Dendritic cell treated with granulocyte-macrophage colony-stimulating factor and Interleukin-4, amounts not matched to agents 40 ng/mL and 50 ng/mL, for 4 days (primary cell): ENCODE measurements around the gene ACTN2.

Source experiments
- H3K27ac Mint-ChIP-seq: one replicate; pipeline ENCODE4 v1.8.0; 2022; ENCODE audit warnings: mild to moderate bottlenecking, mixed read lengths
- H3K27me3 Mint-ChIP-seq: one replicate; pipeline ENCODE4 v1.8.0; 2022; ENCODE audit warnings: mild to moderate bottlenecking, mixed read lengths
- H3K36me3 Mint-ChIP-seq: one replicate; pipeline ENCODE4 v1.8.0; 2022; ENCODE audit warnings: low read depth, mixed read lengths
- H3K4me1 Mint-ChIP-seq: one replicate; pipeline ENCODE4 v1.8.0; 2022; ENCODE audit warnings: low read depth, mixed read lengths
- H3K4me3 Mint-ChIP-seq: one replicate; pipeline ENCODE4 v1.8.0; 2022; ENCODE audit warnings: mild to moderate bottlenecking, moderate library complexity, mixed read lengths
- H3K9me3 Mint-ChIP-seq: one replicate; pipeline ENCODE4 v1.8.0; 2022; ENCODE audit warnings: mixed read lengths
- intact Hi-C: fragments of 100-400 bp; cut with micrococcal nuclease; formaldehyde crosslinking; loops from one replicate; pipeline ENCODE4 v1.15.0; 2022

Gene ACTN2

GRCh38 chr1:236794585-236795034, 108.3 kb downstream of the ACTN2 start:
- peaks cover 23% of the 10 kb centered on the region for H3K4me1 Mint-ChIP-seq
- no peaks in the 10 kb centered on the region for H3K9me3 Mint-ChIP-seq
- peaks cover 12% of the 10 kb centered on the region for H3K36me3 Mint-ChIP-seq
- peaks cover 14% of the 10 kb centered on the region for H3K27me3 Mint-ChIP-seq
- intact Hi-C loops = loop anchor here (2.0 to 5.0 kb wide), 3 partner anchors 32 to 512 kb away; partner anchors contain the start of genes ERO1B and HEATR1
- peak overlapping the region; percentile 96 for H3K27ac Mint-ChIP-seq
- peak overlapping the region; percentile 97 for H3K4me3 Mint-ChIP-seq

GRCh38 chr1:236795035-236795756, 108.9 kb downstream of the ACTN2 start, which contains the start of gene MTR:
Gene MTR (plus strand): TSS chr1:236795292. CDS start chr1:236795704, 412 bp downstream.
- peaks cover 23% of the 10 kb centered on the region for H3K4me1 Mint-ChIP-seq
- intact Hi-C loops = loop anchor here (2.0 to 5.0 kb wide), 3 partner anchors 33 to 513 kb away; partner anchors contain the start of genes ERO1B and HEATR1
- peak within 1 kb of the TSS; percentile 97 for H3K4me3 Mint-ChIP-seq
- H3K9me3 Mint-ChIP-seq = no peaks in the 10 kb centered on the region
- H3K27ac Mint-ChIP-seq = peak within 1 kb of the TSS; percentile 96
- H3K36me3 Mint-ChIP-seq = peaks cover 12% of the 10 kb centered on the region
- peaks cover 14% of the 10 kb centered on the region for H3K27me3 Mint-ChIP-seq

- intact Hi-C loops = loop anchor here (1.0 to 5.0 kb wide), 4 partner anchors 34 to 514 kb away; partner anchors contain the start of genes ERO1B and HEATR1
- Mint-ChIP-seq H3K27ac (peak overlapping the region; percentile 96), H3K36me3 (peaks cover 12% of the 10 kb centered on the region), H3K4me3 (peak overlapping the region; percentile 97), H3K4me1 (peaks cover 23% of the 10 kb centered on the region), H3K9me3 (no peaks in the 10 kb centered on the region), H3K27me3 (peaks cover 12% of the 10 kb centered on the region)
Measured at GRCh38 chr1:236795757-236796667, 109.7 kb downstream of the ACTN2 start.

- intact Hi-C loops = loop anchor here (5.0 kb wide), 2 partner anchors 37 to 517 kb away; partner anchors contain the start of gene ERO1B
- H3K4me1 Mint-ChIP-seq = peaks cover 35% of the 10 kb centered on the region
- no peak overlapping the region for H3K27ac Mint-ChIP-seq
- peaks cover 19% of the 10 kb centered on the region for H3K36me3 Mint-ChIP-seq
- no peak overlapping the region for H3K4me3 Mint-ChIP-seq
- no peaks in the 10 kb centered on the region for H3K27me3 Mint-ChIP-seq
- no peaks in the 10 kb centered on the region for H3K9me3 Mint-ChIP-seq
Measured at GRCh38 chr1:236799001-236799400, 112.7 kb downstream of the ACTN2 start.

- no peak overlapping the region for H3K4me3 Mint-ChIP-seq
- no peaks in the 10 kb centered on the region for H3K27me3 Mint-ChIP-seq
- H3K4me1 Mint-ChIP-seq = peaks cover 35% of the 10 kb centered on the region
- no peaks in the 10 kb centered on the region for H3K9me3 Mint-ChIP-seq
- peaks cover 22% of the 10 kb centered on the region for H3K36me3 Mint-ChIP-seq
- intact Hi-C loops = no loop called here
- H3K27ac Mint-ChIP-seq = no peak overlapping the region
Measured at GRCh38 chr1:236800002-236800620, 113.8 kb downstream of the ACTN2 start.

GRCh38 chr1:236800623-236801022, 114.3 kb downstream of the ACTN2 start:
- H3K9me3 Mint-ChIP-seq = no peaks in the 10 kb centered on the region
- peaks cover 22% of the 10 kb centered on the region for H3K36me3 Mint-ChIP-seq
- intact Hi-C loops = no loop called here
- peaks cover 35% of the 10 kb centered on the region for H3K4me1 Mint-ChIP-seq
- H3K4me3 Mint-ChIP-seq = no peak overlapping the region
- H3K27ac Mint-ChIP-seq = no peak overlapping the region
- no peaks in the 10 kb centered on the region for H3K27me3 Mint-ChIP-seq

- H3K4me1 Mint-ChIP-seq = peaks cover 20% of the 10 kb centered on the region
- intact Hi-C loops = no loop called here
- H3K36me3 Mint-ChIP-seq = peaks cover 20% of the 10 kb centered on the region
- no peak overlapping the region for H3K4me3 Mint-ChIP-seq
- H3K27ac Mint-ChIP-seq = no peak overlapping the region
- no peaks in the 10 kb centered on the region for H3K9me3 Mint-ChIP-seq
- H3K27me3 Mint-ChIP-seq = no peaks in the 10 kb centered on the region
Measured at GRCh38 chr1:236802264-236802663, 116.0 kb downstream of the ACTN2 start.

- intact Hi-C loops = no loop called here
- Mint-ChIP-seq H3K36me3 (peaks cover 61% of the 10 kb centered on the region), H3K4me3 (no peak overlapping the region), H3K4me1 (peaks cover 11% of the 10 kb centered on the region), H3K27me3 (no peaks in the 10 kb centered on the region), H3K27ac (no peak overlapping the region), H3K9me3 (no peaks in the 10 kb centered on the region)
Measured at GRCh38 chr1:236806634-236807033, 120.3 kb downstream of the ACTN2 start.

- H3K27ac Mint-ChIP-seq = no peak overlapping the region
- H3K9me3 Mint-ChIP-seq = no peaks in the 10 kb centered on the region
- H3K4me1 Mint-ChIP-seq = no peaks in the 10 kb centered on the region
- H3K4me3 Mint-ChIP-seq = no peak overlapping the region
- no peaks in the 10 kb centered on the region for H3K27me3 Mint-ChIP-seq
- intact Hi-C loops = no loop called here
- H3K36me3 Mint-ChIP-seq = peaks cover 74% of the 10 kb centered on the region
Measured at GRCh38 chr1:236808005-236808404, 121.7 kb downstream of the ACTN2 start.

- intact Hi-C loops = no loop called here
- Mint-ChIP-seq H3K4me3 (no peak overlapping the region), H3K9me3 (no peaks in the 10 kb centered on the region), H3K27ac (no peak overlapping the region), H3K4me1 (no peaks in the 10 kb centered on the region), H3K27me3 (no peaks in the 10 kb centered on the region), H3K36me3 (peaks cover 73% of the 10 kb centered on the region)
Measured at GRCh38 chr1:236808564-236809130, 122.3 kb downstream of the ACTN2 start.

- Mint-ChIP-seq H3K36me3 (peaks cover 76% of the 10 kb centered on the region), H3K27me3 (no peaks in the 10 kb centered on the region), H3K4me1 (no peaks in the 10 kb centered on the region), H3K4me3 (no peak overlapping the region), H3K9me3 (no peaks in the 10 kb centered on the region), H3K27ac (no peak overlapping the region)
- intact Hi-C loops = no loop called here
Measured at GRCh38 chr1:236809148-236809547, 122.8 kb downstream of the ACTN2 start.

GRCh38 chr1:236810018-236810417, 123.7 kb downstream of the ACTN2 start:
- H3K27me3 Mint-ChIP-seq = no peaks in the 10 kb centered on the region
- no peaks in the 10 kb centered on the region for H3K9me3 Mint-ChIP-seq
- H3K27ac Mint-ChIP-seq = no peak overlapping the region
- intact Hi-C loops = no loop called here
- H3K4me1 Mint-ChIP-seq = no peaks in the 10 kb centered on the region
- H3K4me3 Mint-ChIP-seq = no peak overlapping the region
- H3K36me3 Mint-ChIP-seq = peaks cover 75% of the 10 kb centered on the region

- H3K27me3 Mint-ChIP-seq = no peaks in the 10 kb centered on the region
- H3K4me1 Mint-ChIP-seq = no peaks in the 10 kb centered on the region
- intact Hi-C loops = no loop called here
- H3K4me3 Mint-ChIP-seq = no peak overlapping the region
- no peaks in the 10 kb centered on the region for H3K9me3 Mint-ChIP-seq
- peaks cover 88% of the 10 kb centered on the region for H3K36me3 Mint-ChIP-seq
- H3K27ac Mint-ChIP-seq = no peak overlapping the region
Measured at GRCh38 chr1:236812334-236813030, 126.2 kb downstream of the ACTN2 start.
